C1 segment of cervical spinal cord (tissue), 14 donors: ENCODE results near the gene CPT2.
"Not testable (repeated sequence)": the region's sequence is repeated elsewhere in the genome, so short reads cannot be mapped to it uniquely, and the experiment has no call there.

Experiments used
- DNase-seq, 14 donors: peaks; one replicate each; lab custom pipeline; 2025; lab: John Stamatoyannopoulos, UW

CPT2 gene

DNA sequence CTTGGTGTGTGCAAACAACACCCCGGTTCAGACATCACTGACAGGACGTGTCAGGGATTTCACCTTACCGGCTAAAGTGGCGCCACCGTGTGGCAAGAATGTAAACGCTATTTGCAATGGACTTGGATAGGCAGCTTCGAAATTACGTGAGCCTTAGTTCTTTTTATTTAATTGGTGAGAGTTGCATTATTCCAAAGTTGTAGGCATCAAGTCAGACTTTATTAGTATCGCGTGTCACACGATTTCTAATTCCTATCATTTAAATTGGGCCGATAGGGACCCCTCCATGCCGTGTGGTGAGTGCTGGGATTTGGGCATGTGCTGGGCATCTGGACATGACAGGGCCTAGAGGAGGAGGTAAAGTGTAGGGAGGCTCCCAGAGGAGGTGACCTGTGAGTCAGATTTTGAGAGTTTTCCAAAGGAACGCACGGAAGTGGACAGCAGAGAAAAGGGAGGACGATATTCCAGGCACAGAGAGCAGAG, 14.5 kb upstream of the CPT2 start:
- DNase-seq, result peak in 8 of 14 donors; percentile 5 to 51 (median 36)

DNA sequence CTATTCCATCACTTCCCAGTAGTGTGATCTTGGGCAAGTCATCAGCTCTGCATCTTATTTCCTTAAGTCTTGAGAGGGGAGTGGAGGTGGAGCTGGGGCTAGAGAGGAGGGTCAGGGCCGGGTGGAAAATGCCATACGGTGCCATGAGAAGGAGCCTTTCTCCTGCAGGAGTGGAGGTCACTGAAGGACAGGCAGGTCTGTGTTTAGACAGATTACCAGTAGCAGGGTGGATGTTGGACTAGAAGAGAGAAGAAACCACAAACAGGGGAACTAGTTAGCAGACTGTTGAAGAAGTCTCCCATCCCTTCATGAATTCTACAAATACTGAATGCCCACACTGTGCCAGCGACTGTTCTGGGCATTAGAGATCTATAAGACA, 13.9 kb upstream of the CPT2 start:
- no peak for DNase-seq

DNA sequence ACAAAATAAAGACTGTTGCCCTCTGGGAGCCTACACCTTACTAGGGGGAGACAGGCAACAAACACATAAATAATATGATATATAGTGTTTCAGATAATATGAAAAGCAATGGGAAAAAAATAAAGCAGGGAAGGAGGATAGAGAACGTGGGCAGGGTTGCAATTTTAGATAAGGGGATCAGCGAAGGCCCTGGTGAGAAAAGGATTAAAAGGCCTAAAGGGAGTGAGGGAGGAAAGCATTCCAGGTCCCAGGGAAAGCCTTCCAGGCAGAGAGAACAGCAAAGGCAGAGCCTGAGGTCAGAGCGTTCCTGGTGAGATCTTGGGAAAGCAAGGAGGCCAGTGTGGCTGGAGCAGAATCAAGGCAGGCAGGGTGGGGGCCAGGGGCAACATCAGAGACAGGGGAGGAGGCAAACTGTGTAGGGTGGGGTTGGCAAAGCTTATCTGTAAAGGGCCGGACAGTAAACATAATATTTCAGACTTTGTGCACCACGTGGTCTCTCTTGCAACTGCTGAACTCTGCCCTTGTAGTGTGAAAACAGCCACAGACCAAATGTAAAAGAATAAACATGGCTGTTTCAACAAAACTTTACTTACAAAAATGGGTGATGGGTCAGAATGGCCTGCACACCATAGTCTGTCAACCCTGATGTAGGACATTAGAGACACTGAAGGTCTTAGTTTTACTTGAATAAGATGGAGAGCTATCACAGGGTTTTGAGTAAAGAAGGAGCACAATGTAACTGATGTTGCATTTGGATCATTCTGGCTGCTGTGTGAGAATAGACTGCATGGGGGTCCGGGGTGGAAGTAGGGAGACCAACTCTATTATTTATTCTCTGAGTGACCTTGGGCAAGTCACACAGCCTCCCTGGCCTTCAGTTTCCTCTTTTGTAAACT, 13.3 kb upstream of the CPT2 start:
- no peak for DNase-seq

DNA sequence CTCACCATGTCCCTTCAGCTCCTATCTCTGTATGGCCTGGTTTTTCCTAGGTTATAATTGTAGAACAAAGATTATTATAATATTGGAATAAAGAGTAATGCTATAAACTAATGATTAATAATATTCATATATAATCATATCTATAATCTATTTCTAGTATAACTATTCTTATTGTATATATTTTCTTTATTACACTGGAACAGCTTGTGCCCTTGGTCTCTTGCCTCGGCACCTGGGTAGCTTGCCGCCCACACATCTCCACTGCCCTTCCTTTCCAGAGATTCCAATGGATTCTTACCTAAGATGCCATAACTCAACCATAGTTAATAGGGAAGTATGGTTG, 10.7 kb upstream of the CPT2 start:
- DNase-seq, result not testable (repeated sequence)

DNA sequence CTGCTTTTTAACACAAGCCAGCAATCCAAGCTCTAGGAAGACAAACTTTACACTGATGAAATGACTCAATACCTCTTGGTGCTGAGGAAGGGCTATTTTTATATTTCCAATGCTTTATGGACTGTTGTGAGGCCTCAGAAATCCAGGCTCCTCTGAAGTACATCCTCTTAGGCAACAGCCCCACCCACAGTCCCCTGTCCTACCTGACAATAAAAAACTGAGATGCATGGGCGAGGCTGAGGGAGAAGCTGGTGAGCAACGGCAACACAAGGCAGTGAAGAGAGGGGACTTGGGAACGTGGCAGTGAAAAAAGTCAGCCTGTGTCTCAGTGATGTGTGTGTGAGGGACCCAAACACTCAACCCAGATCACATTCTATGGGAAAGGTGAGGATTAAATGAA, 10.1 kb upstream of the CPT2 start:
- DNase-seq, result no peak

DNA sequence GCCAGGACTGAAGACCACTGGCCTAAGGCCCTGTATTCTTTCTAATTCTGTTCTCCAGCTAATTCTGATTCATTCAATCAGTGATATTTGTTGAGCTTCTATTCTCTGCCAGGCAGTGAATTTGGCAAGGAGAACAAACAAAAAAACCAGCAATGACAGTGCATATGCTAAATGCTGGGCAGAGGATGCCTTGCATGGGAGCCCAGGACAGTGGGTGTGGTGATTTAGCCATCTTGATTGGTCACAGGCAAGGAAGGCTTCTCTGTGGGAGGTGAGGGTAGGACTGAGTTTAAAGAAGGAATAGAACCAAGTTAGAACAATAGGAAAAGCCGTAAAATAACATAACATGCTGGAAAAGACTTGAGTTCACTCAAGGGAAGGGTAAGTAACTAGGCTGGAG, 9.2 kb upstream of the CPT2 start:
- no peak for DNase-seq

DNA sequence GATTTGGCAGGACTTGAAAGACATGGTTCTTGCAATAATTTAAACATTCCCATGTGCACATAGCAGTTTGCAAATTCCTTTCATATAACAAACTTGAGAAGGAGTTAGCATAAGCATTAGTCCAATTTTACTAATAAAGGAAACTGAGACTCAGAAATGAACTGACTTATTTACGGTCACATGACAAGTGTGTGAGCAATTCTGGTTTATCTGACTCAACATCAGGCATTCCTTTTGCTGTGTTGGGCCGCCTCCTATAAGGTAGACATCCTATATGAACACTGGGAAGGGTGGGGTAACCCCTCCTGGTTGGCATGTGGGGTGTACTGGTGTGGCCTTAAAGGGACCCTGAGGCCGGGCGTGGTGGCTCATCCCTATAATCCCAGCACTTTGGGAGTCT, 8.5 kb upstream of the CPT2 start:
- no peak for DNase-seq

DNA sequence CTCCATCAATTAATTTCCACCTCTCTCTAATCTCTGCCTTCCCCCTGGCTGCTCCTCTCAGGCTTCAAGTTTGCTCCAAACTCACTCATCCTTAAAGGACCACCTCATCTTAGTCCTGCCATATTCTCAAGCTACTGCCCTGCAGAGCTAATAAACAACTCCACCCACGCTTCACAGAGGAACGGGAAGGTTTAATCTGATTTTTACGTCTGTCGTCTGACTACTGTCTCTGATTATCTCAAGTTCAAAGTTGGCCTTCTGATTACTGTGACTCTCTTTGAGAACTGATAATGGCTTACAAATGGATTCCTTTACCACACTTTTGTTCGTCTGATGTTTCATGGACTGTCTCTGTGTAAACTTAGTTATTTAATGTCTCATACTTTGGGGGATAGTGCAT, 7.6 kb upstream of the CPT2 start:
- DNase-seq, result no peak

DNA sequence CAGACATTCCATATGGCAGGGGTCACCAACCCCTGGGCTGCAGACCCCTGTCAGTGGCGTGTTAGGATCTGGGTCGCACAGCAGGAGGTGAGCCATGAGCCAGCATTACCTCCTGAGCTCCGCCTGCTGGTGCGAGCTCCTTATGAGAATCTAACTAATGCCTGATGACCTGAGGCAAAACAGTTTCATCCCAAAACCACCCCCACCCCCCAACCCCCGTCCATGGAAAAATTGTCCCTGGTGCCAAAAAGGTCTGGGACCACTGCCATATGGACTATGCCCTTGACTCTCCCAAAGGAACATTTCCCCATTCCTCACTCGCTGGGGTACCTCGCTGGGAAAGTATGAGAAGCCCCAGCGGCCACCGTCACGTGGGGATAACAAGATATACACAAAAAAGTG, 6.4 kb upstream of the CPT2 start:
- no peak for DNase-seq

DNA sequence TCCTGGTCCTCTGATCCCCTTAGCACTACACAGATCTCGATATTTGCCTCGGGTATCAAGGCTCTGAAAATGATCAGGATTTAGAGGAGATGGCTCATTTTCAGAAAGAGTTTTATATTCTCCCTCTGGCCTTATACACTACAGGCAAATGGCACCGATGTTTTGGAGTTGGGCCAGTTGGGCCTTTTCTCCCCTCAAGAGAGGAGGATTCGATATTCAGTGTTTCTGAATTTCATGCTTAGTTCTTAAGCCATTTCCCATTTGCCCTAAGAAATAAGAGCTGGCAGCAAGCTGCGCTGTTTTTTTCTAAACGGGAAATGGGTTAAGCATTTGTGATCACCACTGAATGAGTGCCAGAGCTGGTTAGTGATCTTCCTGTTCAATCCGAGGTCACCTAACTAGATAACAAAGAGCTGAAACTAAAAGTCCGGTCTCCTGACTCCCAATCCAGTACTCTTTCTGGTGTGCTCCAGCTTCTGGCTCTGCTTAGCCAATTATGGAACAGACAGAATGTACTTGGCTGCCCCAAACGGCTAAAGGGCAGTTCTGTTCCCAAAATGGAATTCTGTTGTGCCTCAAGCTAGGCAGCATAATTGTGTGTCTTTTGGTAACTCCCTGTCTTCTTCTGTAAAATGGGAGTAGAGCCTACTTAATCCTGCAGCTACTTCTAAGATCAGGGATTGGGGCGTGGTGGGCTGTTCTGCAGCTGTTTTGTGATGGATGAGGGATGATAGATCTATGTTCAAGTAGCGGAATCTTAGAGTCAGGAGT, 1.2 kb upstream of the CPT2 start:
- DNase-seq, result peak in 1 of 14 donors; percentile 37

DNA sequence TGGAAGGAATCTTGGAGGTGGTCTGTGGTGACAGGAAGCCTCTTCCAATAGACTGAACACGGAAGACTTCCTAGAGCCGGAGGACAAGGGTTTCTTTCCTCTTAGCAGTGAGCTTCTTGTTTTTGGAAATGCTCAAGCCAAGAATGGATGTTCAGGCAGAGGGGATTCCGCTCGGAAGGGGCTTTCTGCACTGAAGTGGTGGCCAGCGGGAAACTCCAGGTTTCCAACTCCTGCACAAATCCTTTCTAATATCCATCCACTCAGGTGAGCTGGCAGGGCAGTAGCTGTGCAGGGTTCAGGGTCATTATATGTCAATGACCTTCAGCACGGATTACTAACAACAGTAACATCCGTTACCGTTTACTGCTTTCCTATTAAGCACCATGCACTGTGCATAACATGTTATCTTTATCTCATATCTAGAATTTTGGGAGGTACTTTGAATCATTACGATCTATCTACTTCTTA, 573 bp upstream of the CPT2 start:
- no peak for DNase-seq

DNA sequence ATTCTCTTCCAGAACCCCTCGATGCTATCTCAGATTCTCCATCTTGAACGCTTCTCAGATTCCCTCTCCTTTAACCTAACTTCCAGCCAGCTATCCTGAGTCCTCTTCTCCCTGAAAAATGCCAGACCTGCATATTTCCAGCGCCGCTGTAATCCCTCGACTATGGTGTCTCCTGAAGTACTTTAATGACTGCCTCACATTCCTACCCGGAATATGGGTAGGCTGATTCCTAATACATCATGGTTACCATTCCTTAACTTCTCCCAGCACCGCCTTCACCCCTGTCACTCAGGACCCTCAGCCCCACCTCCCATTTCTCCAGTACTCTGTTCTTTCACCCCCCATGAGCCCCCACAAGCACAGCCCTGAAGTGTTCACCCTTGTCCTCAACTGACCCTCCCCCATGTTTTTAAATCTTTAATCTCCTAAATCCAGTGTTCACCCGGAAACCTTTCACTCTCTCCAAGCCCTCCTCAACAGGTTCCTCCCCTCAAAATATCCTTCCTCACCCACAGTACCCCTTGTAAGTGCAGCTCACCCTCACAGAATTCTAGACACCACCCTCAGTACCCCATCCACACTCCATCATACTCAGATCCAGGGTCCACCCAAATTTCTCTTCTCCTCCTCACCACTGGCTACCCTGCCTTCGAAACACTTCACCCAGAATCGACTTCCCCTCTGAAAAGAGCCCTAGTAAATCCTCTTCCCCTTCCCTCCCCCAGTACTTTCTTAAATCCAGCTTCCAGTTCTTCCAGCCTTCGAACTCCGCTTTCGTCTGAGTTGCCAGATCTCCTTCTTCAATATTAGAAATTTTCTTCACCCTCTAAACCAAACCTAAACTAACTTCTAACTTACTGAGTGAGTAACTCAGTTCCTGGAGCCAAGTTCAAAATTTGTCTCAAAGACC, 922 bp downstream of the CPT2 start:
- DNase-seq, result no peak

DNA sequence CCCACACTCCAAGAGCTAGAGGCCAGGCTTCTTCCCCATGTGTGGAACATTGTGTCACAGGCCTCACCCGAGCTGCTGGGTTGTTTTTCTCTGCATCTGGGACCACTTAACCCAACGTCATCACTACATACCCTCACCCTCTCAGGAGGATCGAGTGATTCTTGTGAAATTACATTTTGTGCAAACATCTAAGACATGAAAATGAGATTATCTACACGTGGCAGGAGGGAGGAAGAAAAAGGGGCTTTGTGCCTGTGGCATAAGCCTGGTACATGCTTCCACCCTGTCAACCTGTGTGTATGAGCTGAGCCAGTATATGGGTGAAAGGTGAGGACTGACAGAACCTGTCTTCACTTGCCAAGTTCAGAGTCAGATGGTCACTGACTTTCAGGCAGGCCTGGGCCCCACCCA, 1.6 kb downstream of the CPT2 start:
- DNase-seq, result no peak

DNA sequence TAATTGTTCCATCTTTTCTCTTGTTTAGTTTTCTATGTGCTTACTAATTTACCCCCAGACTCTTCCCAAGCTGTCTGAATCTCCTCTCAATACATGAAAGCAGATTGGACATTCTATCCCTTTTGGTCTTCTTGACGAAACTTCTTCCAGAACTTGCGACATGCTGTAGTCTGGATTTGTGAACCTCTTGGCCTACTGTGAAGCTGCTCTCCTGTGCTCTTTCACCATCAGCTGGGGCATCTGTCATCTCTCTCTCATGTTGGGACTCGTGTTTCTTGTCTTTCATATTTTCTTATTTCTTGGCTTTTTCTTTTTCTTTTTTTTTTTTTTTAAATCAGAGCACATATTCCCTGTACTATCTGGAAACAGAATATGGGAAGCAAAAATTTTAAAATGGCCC, 6.8 kb downstream of the CPT2 start:
- DNase-seq, result no peak

DNA sequence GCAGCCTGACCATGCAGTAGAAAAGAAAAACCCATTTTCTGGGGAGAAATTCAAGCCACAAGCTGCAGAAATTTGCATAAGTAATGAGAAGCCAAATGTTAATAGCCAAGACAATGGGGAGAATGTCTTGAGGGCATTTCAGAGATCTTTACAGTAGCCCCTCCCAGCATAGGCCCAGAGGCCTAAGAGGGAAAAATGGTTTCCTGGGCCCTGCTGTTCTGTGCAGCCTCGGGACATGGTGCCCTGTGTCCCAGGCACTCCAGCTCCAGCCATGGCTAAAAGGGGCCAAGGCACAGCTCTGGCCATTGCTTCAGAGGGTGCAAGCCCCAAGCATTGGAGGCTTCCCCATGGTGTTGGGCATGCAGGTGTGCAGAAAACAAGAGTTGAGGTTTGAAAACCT, 8.9 kb downstream of the CPT2 start:
- DNase-seq, result not testable (repeated sequence)

DNA sequence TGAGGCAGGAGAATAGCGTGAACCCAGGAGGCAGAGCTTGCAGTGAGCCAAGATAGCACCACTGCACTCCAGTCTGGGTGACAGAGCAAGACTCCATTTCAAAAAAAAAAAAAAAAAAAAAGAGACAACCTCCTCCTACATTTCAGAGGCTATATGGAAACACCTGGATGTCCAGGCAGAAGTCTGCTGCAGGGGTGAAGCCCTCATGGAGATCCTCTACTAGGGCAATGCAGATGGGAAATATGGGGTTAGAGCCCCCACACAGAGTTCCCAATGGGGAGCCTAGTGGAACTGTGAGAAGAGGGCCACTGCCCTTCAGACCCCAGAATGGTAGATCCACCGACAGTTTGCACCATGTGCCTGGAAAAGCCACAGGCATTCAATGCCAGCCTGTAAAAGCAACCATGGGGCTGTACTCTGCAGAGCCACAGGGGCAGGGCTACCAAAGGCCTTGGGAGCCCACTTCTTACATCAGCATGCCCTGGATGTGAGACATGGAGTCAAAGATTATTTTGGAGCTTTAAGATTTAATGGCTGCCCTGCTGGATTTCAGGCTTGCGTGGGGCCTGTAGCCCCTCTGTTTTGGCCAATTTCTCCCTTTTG, 9.6 kb downstream of the CPT2 start:
- DNase-seq, result not testable (repeated sequence)

DNA sequence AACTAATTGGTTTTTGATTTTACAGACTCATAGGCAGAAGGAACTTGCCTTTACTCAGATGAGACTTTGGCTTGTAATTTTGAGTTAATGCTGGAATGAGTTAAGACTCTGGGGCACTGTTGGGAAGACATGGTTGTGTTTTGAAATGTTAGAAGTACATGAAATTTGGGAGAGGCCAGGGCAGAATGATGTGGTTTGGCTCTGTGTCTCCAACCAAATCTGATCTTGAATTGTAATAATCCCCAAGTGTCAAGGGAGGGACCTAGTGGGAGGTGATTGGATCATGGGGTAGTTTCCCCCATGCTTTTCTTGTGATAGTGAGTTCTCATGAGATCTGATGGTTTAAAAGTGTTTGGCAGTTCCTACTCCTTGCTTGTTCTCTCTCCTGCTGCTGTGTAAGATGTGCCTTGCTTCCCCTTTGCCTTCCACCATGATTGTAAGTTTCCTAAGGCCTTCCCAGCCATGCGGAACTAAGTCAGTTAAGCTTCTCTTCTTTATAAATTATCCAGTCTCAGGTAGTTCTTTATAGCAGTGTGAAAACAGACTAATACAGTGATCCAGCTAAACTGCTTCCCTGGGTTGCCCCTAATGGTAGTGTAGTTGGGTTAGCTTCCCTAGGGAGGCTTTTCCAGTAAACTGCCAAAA, 10.2 kb downstream of the CPT2 start:
- DNase-seq, result no peak

DNA sequence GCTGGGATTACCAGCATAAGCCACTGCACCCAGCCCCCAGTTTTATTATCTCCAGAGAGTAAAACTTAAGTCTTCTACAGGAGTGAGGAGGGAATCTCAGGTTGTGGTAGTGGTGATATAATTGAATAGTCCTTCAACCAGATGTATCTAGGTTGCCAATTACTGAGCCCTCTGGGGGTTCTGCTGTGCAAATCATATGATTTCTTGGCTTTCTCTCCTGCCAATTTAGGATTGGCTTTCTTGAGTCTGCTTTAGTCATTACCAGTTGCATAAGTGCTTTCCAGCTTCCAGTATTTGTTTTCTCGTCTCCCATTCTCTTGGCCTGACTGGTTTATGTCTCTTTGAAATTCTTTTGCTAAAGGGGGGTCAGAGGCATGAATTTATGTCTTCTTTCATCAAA, 11.1 kb downstream of the CPT2 start:
- DNase-seq, result no peak

DNA sequence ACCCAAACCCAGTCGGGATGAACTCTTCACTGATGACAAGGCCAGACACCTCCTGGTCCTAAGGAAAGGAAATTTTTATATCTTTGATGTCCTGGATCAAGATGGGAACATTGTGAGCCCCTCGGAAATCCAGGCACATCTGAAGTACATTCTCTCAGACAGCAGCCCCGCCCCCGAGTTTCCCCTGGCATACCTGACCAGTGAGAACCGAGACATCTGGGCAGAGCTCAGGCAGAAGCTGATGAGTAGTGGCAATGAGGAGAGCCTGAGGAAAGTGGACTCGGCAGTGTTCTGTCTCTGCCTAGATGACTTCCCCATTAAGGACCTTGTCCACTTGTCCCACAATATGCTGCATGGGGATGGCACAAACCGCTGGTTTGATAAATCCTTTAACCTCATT, 13.7 kb downstream of the CPT2 start:
- no peak for DNase-seq

DNA sequence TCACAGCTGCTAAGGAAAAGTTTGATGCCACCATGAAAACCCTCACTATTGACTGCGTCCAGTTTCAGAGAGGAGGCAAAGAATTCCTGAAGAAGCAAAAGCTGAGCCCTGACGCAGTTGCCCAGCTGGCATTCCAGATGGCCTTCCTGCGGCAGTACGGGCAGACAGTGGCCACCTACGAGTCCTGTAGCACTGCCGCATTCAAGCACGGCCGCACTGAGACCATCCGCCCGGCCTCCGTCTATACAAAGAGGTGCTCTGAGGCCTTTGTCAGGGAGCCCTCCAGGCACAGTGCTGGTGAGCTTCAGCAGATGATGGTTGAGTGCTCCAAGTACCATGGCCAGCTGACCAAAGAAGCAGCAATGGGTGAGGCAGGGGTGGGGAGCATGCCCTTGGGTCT, 14.3 kb downstream of the CPT2 start:
- DNase-seq, result no peak
